MM.1S (cell line): ENCODE results near the gene CYP39A1.

ENCODE experiments used
- CTCF ChIP-seq: fragments of 300-600 bp; sonication (generic); IDR thresholded peaks from 2 replicates; pipeline ENCODE4 v1.5.1; 2016; ENCODE audit warnings: antibody characterized with exemption, low read length, mixed read lengths
- EZH2phosphoT487 ChIP-seq: fragments of 300-600 bp; sonication (generic); IDR thresholded peaks from 2 replicates; pipeline ENCODE4 v1.6.1; 2018; ENCODE audit warnings: antibody characterized with exemption, low read length

GRCh38 chr6:46507426-46507825, 145.2 kb downstream of the CYP39A1 start:
- no peak for TF ChIP-seq EZH2phosphoT487
- TF ChIP-seq CTCF: no peak
